GM10266 (cell line): ENCODE measurements around the gene GLYATL3.

Experiments
- DNase-seq: peaks from one replicate; pipeline ENCODE4 v3.0.0; 2012; ENCODE audit errors: extremely low spot score
- CTCF ChIP-seq: IDR thresholded peaks from 2 replicates; pipeline ENCODE4 v1.5.1; 2012; ENCODE audit warnings: mild to moderate bottlenecking, low read depth; ENCODE audit not compliant: control insufficient read depth, insufficient read depth; ENCODE audit errors: missing control alignments

GLYATL3 gene

GRCh38 chr6:49576618-49577017 lies 76.9 kb downstream of the GLYATL3 start:
- TF ChIP-seq CTCF = no peak
- DNase-seq = no peak
